Left kidney (tissue), 2 donors: ENCODE data around the gene DOCK1. TPM values are rescaled to one million over a fixed set of nuclear protein-coding genes. Genes with fewer than 3 reads are reported as not detected.

Source experiments
- DNase-seq: peaks from one replicate; pipeline ENCODE4 v3.0.0-alpha.2; 2013
- polyA plus RNA-seq: library from polyadenylated mRNA; unstranded; fragments of 120-200 nt; gene quantifications from one replicate; pipeline ENCODE4 v1.2.1, GENCODE V29; 2013; ENCODE audit not compliant: insufficient read length

DOCK1 gene
- polyA plus RNA-seq, 1 donor, result 70.0 TPM

- DNase-seq, result no peak
Observed at GRCh38 chr10:127354255-127354654, 449.0 kb downstream of the DOCK1 start.

GRCh38 chr10:127354992-127355391 is 449.8 kb downstream of the DOCK1 start:
- no peak for DNase-seq

- DNase-seq, result no peak
Observed at GRCh38 chr10:127356360-127356759, 451.1 kb downstream of the DOCK1 start.

GRCh38 chr10:127357265-127357664 is 452.0 kb downstream of the DOCK1 start:
- no peak for DNase-seq

- DNase-seq, result peak; percentile 28
Observed at GRCh38 chr10:127358337-127358736, 453.1 kb downstream of the DOCK1 start.

GRCh38 chr10:127364034-127364433 is 458.8 kb downstream of the DOCK1 start:
- DNase-seq, result no peak

- DNase-seq, result no peak
Observed at GRCh38 chr10:127368101-127368500, 462.9 kb downstream of the DOCK1 start.

GRCh38 chr10:127368929-127369328 is 463.7 kb downstream of the DOCK1 start:
- DNase-seq, result no peak

GRCh38 chr10:127370601-127371000 is 465.4 kb downstream of the DOCK1 start:
- DNase-seq, result no peak

- DNase-seq, result no peak
Observed at GRCh38 chr10:127372361-127372760, 467.1 kb downstream of the DOCK1 start.

- DNase-seq, result no peak
Observed at GRCh38 chr10:127374074-127374680, 468.9 kb downstream of the DOCK1 start.

GRCh38 chr10:127374901-127375300 is 469.7 kb downstream of the DOCK1 start:
- DNase-seq, result no peak

GRCh38 chr10:127375461-127375860 is 470.2 kb downstream of the DOCK1 start:
- no peak for DNase-seq

- no peak for DNase-seq
Observed at GRCh38 chr10:127376071-127376470, 470.8 kb downstream of the DOCK1 start.

GRCh38 chr10:127378628-127379027 is 473.4 kb downstream of the DOCK1 start:
- no peak for DNase-seq

- DNase-seq, result no peak
Observed at GRCh38 chr10:127384532-127384931, 479.3 kb downstream of the DOCK1 start.

GRCh38 chr10:127385066-127385465 is 479.8 kb downstream of the DOCK1 start:
- no peak for DNase-seq

GRCh38 chr10:127386606-127387327 is 481.5 kb downstream of the DOCK1 start:
- no peak for DNase-seq

- DNase-seq, result no peak
Observed at GRCh38 chr10:127391875-127392274, 486.6 kb downstream of the DOCK1 start.

- peak; percentile 33 for DNase-seq
Observed at GRCh38 chr10:127392351-127393235, 487.4 kb downstream of the DOCK1 start.

GRCh38 chr10:127398140-127398970 is 493.1 kb downstream of the DOCK1 start:
- DNase-seq, result no peak

GRCh38 chr10:127398971-127399365 is 493.7 kb downstream of the DOCK1 start:
- no peak for DNase-seq
